ENCODE measurements around the gene CLK2. TPM values are rescaled to one million over a fixed set of nuclear protein-coding genes. Genes with fewer than 3 reads are reported as not detected.
A peak's percentile ranks its signal among the peaks of the same experiment; 100 is the strongest.

The CLK2 gene
- total and polyA plus RNA-seq, 9 of the 15 experiments (the other 6 are each of a cell fraction or from before 2014, with no cell fraction given), result 13.5 to 81.4 (median 39.6) TPM

- TF ChIP-seq ZNF592 (IDR thresholded peaks at IDR 0.05) (peak; percentile 78), JUN (IDR thresholded peaks at IDR 0.05; ENCODE audit: borderline replicate concordance, low read depth, low read length) (peak; percentile 47; the same call in 1 of the 2 replicates), JUN (CRISPR knock-in tag; IDR thresholded peaks at IDR 0.05; ENCODE audit: borderline replicate concordance) (no peak), CREB5 (CRISPR knock-in tag; IDR thresholded peaks at IDR 0.05) (no peak), ZNF280A (IDR thresholded peaks at IDR 0.05; ENCODE audit: low read depth, partially characterized antibody) (no peak), NCOA4 (IDR thresholded peaks at IDR 0.05; ENCODE audit: partially characterized antibody) (no peak), CHD7 (IDR thresholded peaks at IDR 0.05; ENCODE audit: low read depth, low read length) (no peak)
Observed at GRCh38 chr1:155250633-155251449, 22.5 kb downstream of the CLK2 start (continued).
